ENCODE data around the gene VEZT.

DNA sequence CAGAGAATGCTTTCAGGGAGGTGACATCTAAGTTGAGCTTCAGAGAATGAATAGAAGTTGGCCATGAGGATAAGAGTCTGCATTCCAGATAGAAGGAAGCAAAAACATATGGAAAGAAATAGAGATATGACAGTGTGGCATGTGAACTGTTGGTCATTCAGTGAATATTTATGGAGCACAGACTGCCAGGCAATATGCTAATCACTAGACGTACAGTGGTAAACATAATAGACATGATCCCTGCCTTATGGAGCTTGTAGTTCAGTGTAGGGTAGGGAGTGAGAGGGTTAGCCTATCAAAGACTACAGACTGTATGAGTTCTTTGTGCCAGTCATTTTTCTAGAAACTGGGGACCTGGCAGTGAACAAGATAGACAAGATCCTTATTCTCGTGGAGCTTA, 53.9 kb downstream of the VEZT start:
- TF ChIP-seq, protein P1, sequence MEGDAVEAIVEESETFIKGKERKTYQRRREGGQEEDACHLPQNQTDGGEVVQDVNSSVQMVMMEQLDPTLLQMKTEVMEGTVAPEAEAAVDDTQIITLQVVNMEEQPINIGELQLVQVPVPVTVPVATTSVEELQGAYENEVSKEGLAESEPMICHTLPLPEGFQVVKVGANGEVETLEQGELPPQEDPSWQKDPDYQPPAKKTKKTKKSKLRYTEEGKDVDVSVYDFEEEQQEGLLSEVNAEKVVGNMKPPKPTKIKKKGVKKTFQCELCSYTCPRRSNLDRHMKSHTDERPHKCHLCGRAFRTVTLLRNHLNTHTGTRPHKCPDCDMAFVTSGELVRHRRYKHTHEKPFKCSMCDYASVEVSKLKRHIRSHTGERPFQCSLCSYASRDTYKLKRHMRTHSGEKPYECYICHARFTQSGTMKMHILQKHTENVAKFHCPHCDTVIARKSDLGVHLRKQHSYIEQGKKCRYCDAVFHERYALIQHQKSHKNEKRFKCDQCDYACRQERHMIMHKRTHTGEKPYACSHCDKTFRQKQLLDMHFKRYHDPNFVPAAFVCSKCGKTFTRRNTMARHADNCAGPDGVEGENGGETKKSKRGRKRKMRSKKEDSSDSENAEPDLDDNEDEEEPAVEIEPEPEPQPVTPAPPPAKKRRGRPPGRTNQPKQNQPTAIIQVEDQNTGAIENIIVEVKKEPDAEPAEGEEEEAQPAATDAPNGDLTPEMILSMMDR (IDR thresholded peaks at IDR 0.05): no peak
- TF ChIP-seq POLR2A (IDR thresholded peaks at IDR 0.05): no peak
- TF ChIP-seq POLR2AphosphoS5 (IDR thresholded peaks at IDR 0.05): no peak

Data from suprapubic skin (tissue), 4 donors.